Mammary epithelial cell (primary cell): Measurements from ENCODE around the gene DSEL.

Source experiments
- CTCF ChIP-seq, 2 donors: IDR thresholded peaks in 1 of 2; conservative IDR thresholded peaks in 1 of 2; 2 replicates each; pipeline ENCODE4 v1.5.1; 2011 to 2012; ENCODE audit warnings: inconsistent platforms in 2 of 2, low read length in 2 of 2, mild to moderate bottlenecking in 2 of 2, control low read depth in 1 of 2, low read depth in 1 of 2; ENCODE audit not compliant: insufficient read depth in 1 of 2; ENCODE audit errors: extremely low read depth in 1 of 2
- EZH2 ChIP-seq: IDR thresholded peaks from 2 replicates; pipeline ENCODE4 v1.6.1; 2012; ENCODE audit warnings: low read length, inconsistent platforms, borderline replicate concordance

DNA sequence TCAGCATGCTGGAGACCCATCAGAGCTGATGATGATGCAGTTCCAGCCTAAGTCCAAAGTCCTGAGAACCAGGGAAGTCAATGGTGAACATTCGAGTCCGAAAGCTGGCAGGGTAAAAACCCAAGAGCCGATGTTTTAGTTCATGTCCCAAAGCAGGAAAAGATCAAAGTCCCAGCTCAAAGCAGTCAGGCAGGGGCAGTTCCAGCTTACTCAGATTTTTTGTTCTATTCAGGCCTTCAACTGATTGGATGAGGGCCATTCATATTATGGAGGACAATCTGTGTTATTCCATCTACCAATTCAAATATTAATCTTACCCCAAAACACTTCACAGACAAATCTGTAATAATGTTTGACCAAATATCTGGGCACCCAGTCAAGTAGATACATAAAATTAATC lies 38.3 kb downstream of the DSEL start:
- TF ChIP-seq CTCF (conservative IDR thresholded peaks at IDR 0.05 in 1 of 2, IDR thresholded peaks at IDR 0.05 in 1 of 2; ENCODE audit: extremely low read depth in 1 of 2, insufficient read depth in 1 of 2, low read depth in 1 of 2, low read length in 2 of 2) = no peak
- no peak for TF ChIP-seq EZH2
